B cell (primary cell): ENCODE results near the gene PRELID3B. TPM values are rescaled to one million over a fixed set of nuclear protein-coding genes. Genes with fewer than 3 reads are reported as not detected.

Experiments used
- ATAC-seq: fragments of 200-7000 bp; cut with Tn5 transposase; one replicate; pipeline ENCODE4 v1.10.0; 2021; ENCODE audit warnings: low read depth, mild to moderate bottlenecking, moderate number of reproducible peaks, moderate library complexity
- CTCF ChIA-PET: fragments of 350-600 bp; sonication (Branson Sonifier 250); formaldehyde crosslinking; loops from one replicate; lab custom pipeline; 2021; ENCODE audit warnings: antibody characterized with exemption, inconsistent platforms; lab: Charles Lee
- POLR2A ChIA-PET: fragments of 350-600 bp; sonication (Branson Sonifier 250); formaldehyde crosslinking; loops from one replicate; lab custom pipeline; 2021; ENCODE audit warnings: antibody characterized with exemption; lab: Charles Lee
- DNase-seq: peaks from one replicate; pipeline ENCODE4 v3.0.0; 2013
- H2AFZ ChIP-seq: 2 replicates; pipeline ENCODE4 v1.6.1; 2012; ENCODE audit warnings: mild to moderate bottlenecking, low read depth, low read length; ENCODE audit not compliant: insufficient read depth, poor library complexity, severe bottlenecking
- H3K27ac ChIP-seq, 2 donors: 1 replicate in 1 of 2; 2 replicates in 1 of 2; pipeline ENCODE4 v1.5.1; 2012 to 2013; ENCODE audit warnings: low read length in 2 of 2, mild to moderate bottlenecking in 2 of 2, moderate library complexity in 1 of 2
- H3K27me3 ChIP-seq, 4 experiments: fragments of 200-600 bp in 1 of 4; sonication (generic) in 1 of 4; replicated peaks in 1 of 4; 1 replicate in 2 of 4; 2 replicates in 2 of 4; pipeline versions ENCODE4 v1.6.1 to v1.7.0; 2013 to 2016; ENCODE audit warnings: low read length in 3 of 4, mild to moderate bottlenecking in 2 of 4, mixed read lengths in 1 of 4, moderate library complexity in 1 of 4; ENCODE audit not compliant: insufficient read depth in 4 of 4, control insufficient read depth in 3 of 4; ENCODE audit errors: control extremely low read depth in 1 of 4
- H3K36me3 ChIP-seq, 2 experiments: replicated peaks in 1 of 2; 1 replicate in 1 of 2; 2 replicates in 1 of 2; pipeline versions ENCODE4 v1.6.1 to v1.7.1; 2013; ENCODE audit warnings: low read length in 1 of 2; ENCODE audit not compliant: insufficient read depth in 2 of 2, control insufficient read depth in 1 of 2; ENCODE audit errors: control extremely low read depth in 1 of 2, extremely low read depth in 1 of 2
- H3K4me1 ChIP-seq, 2 donors: fragments of 200-600 bp in 1 of 2; sonication (generic) in 1 of 2; 1 replicate in 1 of 2; 2 replicates in 1 of 2; pipeline versions ENCODE4 v1.5.1 to v1.6.1; 2013 to 2017; ENCODE audit warnings: low read length in 2 of 2; ENCODE audit not compliant: control insufficient read depth in 2 of 2, insufficient read depth in 2 of 2
- H3K4me2 ChIP-seq: replicated peaks from 2 replicates; pipeline ENCODE3; 2012; ENCODE audit warnings: mild to moderate bottlenecking, low read depth, low read length; ENCODE audit not compliant: poor library complexity, severe bottlenecking
- H3K4me3 ChIP-seq, 5 experiments: fragments of 200-600 bp in 1 of 5; sonication (generic) in 1 of 5; 1 replicate in 3 of 5; 2 replicates in 2 of 5; pipeline versions ENCODE4 v1.5.1 to v1.7.0; 2011 to 2016; ENCODE audit warnings: low read length in 4 of 5, mild to moderate bottlenecking in 4 of 5, low read depth in 2 of 5, control low read depth in 1 of 5, moderate library complexity in 1 of 5; ENCODE audit not compliant: insufficient read depth in 1 of 5; ENCODE audit errors: control extremely low read depth in 1 of 5, extremely low read depth in 1 of 5
- H3K79me2 ChIP-seq: fragments of 200-600 bp; sonication (generic); one replicate; pipeline ENCODE4 v1.6.0; 2016; ENCODE audit warnings: low read length; ENCODE audit not compliant: control insufficient read depth, insufficient read depth
- H3K9ac ChIP-seq: fragments of 200-600 bp; sonication (generic); 2 replicates; pipeline ENCODE4 v1.6.1; 2017; ENCODE audit warnings: mild to moderate bottlenecking, low read length, moderate library complexity
- H3K9me3 ChIP-seq, 3 donors: one replicate each; pipeline versions ENCODE4 v1.6.1 to v1.7.1; 2013; ENCODE audit warnings: low read length in 2 of 3; ENCODE audit not compliant: control insufficient read depth in 2 of 3, insufficient read depth in 1 of 3; ENCODE audit errors: control extremely low read depth in 1 of 3
- H4K20me1 ChIP-seq: 2 replicates; pipeline ENCODE4 v1.6.0; 2012; ENCODE audit warnings: mild to moderate bottlenecking, low read length; ENCODE audit not compliant: insufficient read depth, control insufficient read depth, poor library complexity, severe bottlenecking
- H3K27ac Mint-ChIP-seq: one replicate; pipeline ENCODE4 v1.8.0; 2021; ENCODE audit warnings: mixed read lengths
- H3K27me3 Mint-ChIP-seq: one replicate; pipeline ENCODE4 v1.8.0; 2021; ENCODE audit warnings: mixed read lengths
- H3K4me1 Mint-ChIP-seq: one replicate; pipeline ENCODE4 v1.8.0; 2021; ENCODE audit warnings: mixed read lengths
- H3K4me3 Mint-ChIP-seq: one replicate; pipeline ENCODE4 v1.8.0; 2021; ENCODE audit warnings: mixed read lengths
- H3K9me3 Mint-ChIP-seq: one replicate; pipeline ENCODE4 v1.8.0; 2022; ENCODE audit warnings: mixed read lengths; ENCODE audit not compliant: insufficient read depth
- EZH2 ChIP-seq: IDR thresholded peaks from 2 replicates; pipeline ENCODE4 v1.6.1; 2012; ENCODE audit warnings: borderline replicate concordance, low read depth, mild to moderate bottlenecking, moderate library complexity, low read length; ENCODE audit not compliant: insufficient read depth, poor library complexity, severe bottlenecking
- WGBS: methylation state at CpG from one replicate; pipeline ENCODE4 v1.1.5; 2013; ENCODE audit warnings: missing lambda C conversion rate; ENCODE audit not compliant: insufficient coverage; 5-methylcytosine and 5-hydroxymethylcytosine counted together
- intact Hi-C: fragments of 100-400 bp; cut with micrococcal nuclease; formaldehyde crosslinking; loops from one replicate; pipeline ENCODE4 v1.10.0; 2022
- polyA plus RNA-seq: library from polyadenylated mRNA; depleted of rRNA; stranded (reverse); fragments of >200 nt; gene quantifications from 2 replicates; pipeline ENCODE4 v1.2.3, GENCODE V29; 2012
- total RNA-seq, 2 donors: library from RNA; stranded (reverse); fragments of 120-200 nt in 1 of 2; gene quantifications; 1 replicate in 1 of 2; 2 replicates in 1 of 2; pipeline versions ENCODE4 v1.2.3 to v1.2.4, GENCODE V29; 2013 to 2022
- TF ChIP-seq, protein P1 (sequence below): fragments of 200-600 bp; IDR thresholded peaks from one replicate; pipeline ENCODE4 v1.8.0; 2022; ENCODE audit warnings: antibody characterized with exemption, mild to moderate bottlenecking

The PRELID3B gene
- total and polyA plus RNA-seq, 2 donors (not counting 1 experiment from before 2014, with no cell fraction given) = 24.1 to 46.8 TPM

DNA sequence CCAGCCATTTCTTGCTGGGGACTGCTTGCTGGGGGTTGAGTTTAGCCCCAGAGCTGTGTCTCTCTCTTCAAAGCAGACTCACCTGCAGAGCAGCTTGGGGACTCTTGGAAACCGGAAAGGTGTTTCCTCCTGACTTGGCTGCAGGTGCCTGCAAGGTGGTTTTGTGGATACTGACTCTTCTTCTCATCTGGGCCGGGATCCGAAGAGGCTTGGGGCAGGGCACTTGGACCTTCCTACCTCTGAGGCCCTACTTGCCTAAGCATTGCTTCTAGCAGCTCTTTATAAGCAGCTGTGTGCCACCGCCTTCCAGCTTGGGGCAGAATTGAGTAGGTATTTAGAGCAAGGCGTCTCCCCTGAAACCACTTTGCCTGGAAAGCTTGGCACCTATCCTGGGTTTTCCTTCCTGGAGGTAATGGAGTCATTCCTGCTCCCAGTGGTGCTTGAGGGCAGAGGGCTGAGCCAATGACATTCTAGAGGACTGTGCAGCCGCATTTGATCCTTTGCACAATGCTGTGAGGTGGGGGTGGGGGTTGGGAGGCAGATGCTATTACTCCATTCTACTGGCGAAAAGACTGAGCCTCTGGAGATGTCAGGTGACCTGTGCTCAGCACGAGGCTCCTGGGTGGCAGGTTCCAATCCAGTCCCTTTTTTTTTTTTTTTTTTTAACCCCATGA, 32.1 kb downstream of the PRELID3B start:
- H3K27ac ChIP-seq = no peak overlapping the region
- H3K4me1 Mint-ChIP-seq = peaks cover 50% of the 10 kb centered on the region
- H3K27me3 ChIP-seq = no peaks in the 10 kb centered on the region
- H3K79me2 ChIP-seq = peaks cover 33% of the 10 kb centered on the region
- no peaks in the 10 kb centered on the region for H3K36me3 ChIP-seq
- H3K9me3 ChIP-seq = peaks cover 0 to 6% (median 0%) of the 10 kb centered on the region in 3 donors
- no peak overlapping the region for H3K4me3 ChIP-seq
- ChIA-PET CTCF (interaction anchor here (0.9 to 3.3 kb wide), 3 partner anchors 22 to 197 kb away, joined by 3 to 32 read pairs (median 5); partner anchors contain the start of gene ATP5F1E), POLR2A (interaction anchor here (1.0 to 1.2 kb wide), 2 partner anchors 9 to 22 kb away, joined by 5 to 6 read pairs; partner anchors contain the start of gene ATP5F1E)
- H3K9me3 Mint-ChIP-seq = no peaks in the 10 kb centered on the region
- TF ChIP-seq, protein P1, sequence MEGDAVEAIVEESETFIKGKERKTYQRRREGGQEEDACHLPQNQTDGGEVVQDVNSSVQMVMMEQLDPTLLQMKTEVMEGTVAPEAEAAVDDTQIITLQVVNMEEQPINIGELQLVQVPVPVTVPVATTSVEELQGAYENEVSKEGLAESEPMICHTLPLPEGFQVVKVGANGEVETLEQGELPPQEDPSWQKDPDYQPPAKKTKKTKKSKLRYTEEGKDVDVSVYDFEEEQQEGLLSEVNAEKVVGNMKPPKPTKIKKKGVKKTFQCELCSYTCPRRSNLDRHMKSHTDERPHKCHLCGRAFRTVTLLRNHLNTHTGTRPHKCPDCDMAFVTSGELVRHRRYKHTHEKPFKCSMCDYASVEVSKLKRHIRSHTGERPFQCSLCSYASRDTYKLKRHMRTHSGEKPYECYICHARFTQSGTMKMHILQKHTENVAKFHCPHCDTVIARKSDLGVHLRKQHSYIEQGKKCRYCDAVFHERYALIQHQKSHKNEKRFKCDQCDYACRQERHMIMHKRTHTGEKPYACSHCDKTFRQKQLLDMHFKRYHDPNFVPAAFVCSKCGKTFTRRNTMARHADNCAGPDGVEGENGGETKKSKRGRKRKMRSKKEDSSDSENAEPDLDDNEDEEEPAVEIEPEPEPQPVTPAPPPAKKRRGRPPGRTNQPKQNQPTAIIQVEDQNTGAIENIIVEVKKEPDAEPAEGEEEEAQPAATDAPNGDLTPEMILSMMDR = no peak
- TF ChIP-seq EZH2 = no peak
- no peak overlapping the region for H3K27ac Mint-ChIP-seq
- WGBS = 100% methylated on average over 4 of the region's 8 CpGs
- H3K9ac ChIP-seq = no peak overlapping the region
- ATAC-seq (no peak), DNase-seq (no peak)
- H3K4me3 Mint-ChIP-seq = no peak overlapping the region
- H3K27me3 Mint-ChIP-seq = no peaks in the 10 kb centered on the region
- H3K4me1 ChIP-seq = peaks cover 19 to 32% of the 10 kb centered on the region in 2 donors
- peaks cover 6% of the 10 kb centered on the region for H4K20me1 ChIP-seq
- intact Hi-C loops = no loop called here
- H3K4me2 ChIP-seq = no peak overlapping the region
- H2AFZ ChIP-seq = no peak overlapping the region
